Measurements from ENCODE around the gene PIH1D2.
A peak's percentile ranks its signal among the peaks of the same experiment; 100 is the strongest.
"Not testable (repeated sequence)": the region's sequence is repeated elsewhere in the genome, so short reads cannot be mapped to it uniquely, and the experiment has no call there.

Gene PIH1D2

DNA sequence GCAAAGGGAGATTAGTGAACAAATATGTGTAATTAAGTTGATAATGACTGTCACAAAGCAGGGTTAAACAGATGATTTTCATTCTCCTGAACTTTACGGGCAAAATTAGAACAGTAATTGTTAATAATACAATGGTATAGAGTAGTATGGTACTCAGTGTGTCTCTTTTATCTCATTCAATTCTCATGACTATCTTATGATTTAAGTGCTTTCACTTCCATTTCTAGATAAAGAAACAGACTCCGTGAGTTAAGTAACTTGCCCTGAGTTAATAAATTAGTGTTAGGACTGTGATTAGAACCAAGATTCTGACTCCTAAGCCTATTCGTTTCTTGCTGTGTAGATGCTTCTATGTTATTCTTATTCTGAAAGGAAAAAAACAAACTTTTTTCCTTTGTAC lies 22.0 kb downstream of the PIH1D2 start:
- no peak for DNase-seq

DNA sequence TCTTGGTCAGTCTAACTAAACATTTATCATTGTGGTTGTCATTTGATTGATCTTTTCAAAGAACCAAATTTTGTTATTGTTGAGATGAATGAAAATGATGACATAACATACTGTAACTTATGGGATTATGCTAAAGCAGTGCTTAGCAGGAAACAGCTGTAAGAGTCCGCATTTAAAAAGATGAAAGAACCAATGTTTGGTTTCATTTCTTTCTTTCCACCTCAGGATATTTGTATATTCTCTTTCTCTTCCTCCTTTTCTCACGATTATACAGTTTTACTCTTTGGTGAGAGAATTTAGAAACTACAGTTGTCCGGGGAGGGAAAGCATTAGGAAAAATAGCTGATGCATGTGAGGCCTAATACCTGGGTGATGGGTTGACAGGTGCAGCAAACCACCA lies 23.1 kb downstream of the PIH1D2 start:
- no peak for DNase-seq

DNA sequence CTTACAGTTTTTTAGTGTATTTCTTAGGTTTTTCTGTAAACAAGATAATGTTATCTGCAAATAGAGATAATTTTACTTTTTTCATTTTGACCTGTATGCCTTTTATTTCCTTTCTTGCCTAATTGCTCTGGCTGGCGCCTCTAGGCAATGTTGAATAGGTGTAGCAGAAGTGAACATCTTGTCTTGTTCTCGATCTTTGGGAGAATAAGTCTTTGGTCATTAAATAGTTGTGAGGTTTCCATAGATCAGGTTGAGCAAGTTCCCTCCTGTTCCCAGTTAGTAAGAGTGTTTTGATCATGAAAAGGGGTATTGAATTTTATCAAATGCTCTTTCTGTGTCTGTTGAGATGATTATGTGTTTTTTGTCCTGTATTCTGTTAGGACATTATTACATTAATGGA lies 24.0 kb downstream of the PIH1D2 start:
- DNase-seq, result no peak

- DNase-seq, result not testable (repeated sequence)
Measured at GRCh38 chr11:112048256-112048655, 25.6 kb downstream of the PIH1D2 start.

DNA sequence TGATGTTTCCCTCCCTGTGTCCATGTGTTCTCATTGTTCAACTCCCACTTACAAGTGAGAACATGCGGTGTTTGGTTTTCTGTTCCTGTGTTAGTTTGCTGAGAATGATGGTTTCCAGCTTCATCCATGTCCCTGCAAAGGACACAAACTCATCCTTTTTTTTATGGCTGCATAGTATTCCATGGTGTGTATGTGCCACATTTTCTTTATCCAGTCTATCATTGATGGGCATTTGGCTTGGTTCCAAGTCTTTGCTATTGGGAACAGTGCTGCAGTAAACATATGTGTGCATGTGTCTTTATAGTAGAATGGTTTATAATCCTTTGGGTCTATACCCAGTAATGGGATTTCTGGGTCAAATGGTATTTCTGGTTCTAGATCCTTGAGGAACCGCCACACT lies 27.2 kb downstream of the PIH1D2 start:
- DNase-seq, result not testable (repeated sequence)

- DNase-seq, result no peak
Measured at GRCh38 chr11:112044961-112045360, 28.9 kb downstream of the PIH1D2 start.

GRCh38 chr11:112042961-112043304 lies 30.9 kb downstream of the PIH1D2 start:
- no peak for DNase-seq

DNA sequence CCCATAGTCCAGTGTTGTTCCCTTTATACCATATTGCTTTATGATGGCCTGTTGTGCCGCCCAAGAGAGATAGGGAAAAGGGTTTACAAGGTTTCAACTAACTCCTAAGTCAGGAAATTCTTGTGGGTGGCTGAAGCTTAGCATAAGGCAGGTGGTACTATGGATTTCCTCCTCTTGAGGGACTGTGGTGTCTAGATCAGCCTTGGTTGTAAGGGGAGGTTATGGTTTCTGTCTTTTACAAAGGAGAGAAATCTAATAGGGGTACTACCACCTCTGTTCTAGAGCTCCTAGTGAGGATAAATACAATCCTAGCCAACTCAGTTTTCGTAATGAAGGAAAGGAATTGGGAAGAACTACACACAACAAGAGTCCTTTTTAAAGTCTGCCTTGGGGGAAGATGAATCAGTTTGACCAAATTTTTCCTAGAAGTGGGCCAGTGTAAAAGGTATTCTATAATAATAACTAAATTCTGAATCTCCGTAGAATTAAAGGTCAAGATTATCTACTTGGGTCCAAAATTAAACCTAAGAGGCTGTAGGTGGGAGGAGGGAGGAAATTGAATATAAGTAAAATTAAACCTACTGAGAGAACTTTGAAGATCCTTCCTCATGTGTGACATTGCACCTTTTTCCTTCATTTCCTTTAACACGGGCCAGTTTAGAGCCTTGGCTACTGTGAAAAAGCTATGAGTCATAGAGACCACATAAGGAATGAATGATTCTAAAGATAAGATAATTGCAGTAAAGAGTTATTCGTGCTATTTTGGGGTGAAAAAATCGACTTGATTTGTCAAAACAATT lies 31.5 kb downstream of the PIH1D2 start:
- DNase-seq, result no peak

DNA sequence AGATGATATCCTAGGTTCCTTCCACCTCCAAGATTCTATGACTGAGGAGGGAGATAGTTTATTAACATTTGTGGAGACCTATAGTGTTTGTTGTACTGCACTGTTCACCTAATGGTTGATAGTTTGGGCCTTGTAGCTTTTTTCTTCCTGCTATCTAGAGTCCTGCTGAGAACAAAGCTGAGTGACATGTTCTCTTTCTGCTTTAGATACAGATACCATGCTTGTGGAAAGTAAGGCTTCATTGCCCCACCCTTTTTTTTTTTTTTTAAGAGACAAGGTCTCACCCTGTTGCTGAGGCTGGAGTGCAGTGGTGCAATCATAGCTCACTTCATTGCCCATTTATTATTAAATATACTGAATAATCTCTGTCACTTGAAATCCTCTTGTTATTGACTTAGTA lies 36.3 kb downstream of the PIH1D2 start:
- DNase-seq, result no peak

GRCh38 chr11:112033902-112034301 lies 39.9 kb downstream of the PIH1D2 start:
- DNase-seq, result no peak

- no peak for DNase-seq
Measured at GRCh38 chr11:112029460-112029859, 44.4 kb downstream of the PIH1D2 start.

DNA sequence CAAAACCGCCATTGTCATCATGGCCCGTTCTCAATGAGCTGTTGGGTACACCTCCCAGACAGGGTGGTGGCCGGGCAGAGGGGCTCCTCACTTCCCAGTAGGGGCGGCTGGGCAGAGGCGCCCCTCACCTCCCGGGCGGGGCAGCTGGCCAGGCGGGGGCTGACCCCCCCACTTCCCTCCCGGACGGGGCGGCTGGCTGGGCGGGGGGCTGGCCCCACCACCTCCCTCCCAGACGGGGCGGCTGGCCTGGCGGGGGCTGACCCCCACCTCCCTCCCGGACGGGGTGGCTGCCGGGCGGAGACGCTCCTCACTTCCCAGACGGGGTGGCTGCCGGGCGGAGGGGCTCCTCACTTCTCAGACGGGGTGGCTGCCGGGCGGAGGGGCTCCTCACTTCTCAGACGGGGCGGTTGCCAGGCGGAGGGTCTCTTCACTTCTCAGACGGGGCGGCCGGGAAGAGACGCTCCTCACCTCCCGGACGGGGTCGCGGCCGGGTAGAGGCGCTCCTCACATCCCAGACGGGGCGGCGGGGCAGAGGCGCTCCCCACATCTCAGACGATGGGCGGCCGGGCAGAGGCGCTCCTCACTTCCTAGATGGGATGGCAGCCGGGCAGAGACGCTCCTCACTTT lies 46.9 kb downstream of the PIH1D2 start:
- not testable (repeated sequence) for DNase-seq

GRCh38 chr11:112025707-112026106 lies 48.1 kb downstream of the PIH1D2 start:
- peak; percentile 26 to 41 for DNase-seq

GRCh38 chr11:112024773-112025678 lies 48.8 kb downstream of the PIH1D2 start, which contains the start of gene DLAT:
Gene DLAT, plus strand, starts transcription at chr11:112025408. Its CDS starts 65 bp downstream, at chr11:112025473.
- peak; percentile 79 for DNase-seq

- peak; percentile 22 to 39 for DNase-seq
Measured at GRCh38 chr11:112024178-112024772, 49.5 kb downstream of the PIH1D2 start.

GRCh38 chr11:112023104-112023503 lies 50.7 kb downstream of the PIH1D2 start:
- DNase-seq, result no peak

GRCh38 chr11:112019066-112019465 lies 54.8 kb downstream of the PIH1D2 start:
- no peak for DNase-seq
